Fibroblast of villous mesenchyme (primary cell): ENCODE measurements around the gene LSP1. TPM values are rescaled to one million over a fixed set of nuclear protein-coding genes. Genes with fewer than 3 reads are reported as not detected.

Source experiments
- DNase-seq: peaks from one replicate; pipeline ENCODE4 v3.0.0-alpha.2; 2010; ENCODE audit warnings: low read depth
- H3K4me3 ChIP-seq: 2 replicates; pipeline ENCODE4 v1.5.1; 2011; ENCODE audit warnings: low read depth, mild to moderate bottlenecking, low read length
- CTCF ChIP-seq: IDR thresholded peaks from 2 replicates; pipeline ENCODE4 v1.5.1; 2012; ENCODE audit warnings: low read depth, mild to moderate bottlenecking, low read length; ENCODE audit not compliant: insufficient read depth
- total RNA-seq: library from RNA; depleted of rRNA; stranded (reverse); fragments of >200 nt; gene quantifications from 2 replicates; pipeline ENCODE4 v1.2.3, GENCODE V29; 2012

The LSP1 gene
- total RNA-seq, 1 donor: not detected

- H3K4me3 ChIP-seq: no peak overlapping the region
- TF ChIP-seq CTCF: no peak
- DNase-seq: no peak
Measured at GRCh38 chr11:1858154-1858553, 5.3 kb downstream of the LSP1 start.

- DNase-seq: no peak
- TF ChIP-seq CTCF: no peak
- H3K4me3 ChIP-seq: no peak overlapping the region
Measured at GRCh38 chr11:1858576-1858975, 5.7 kb downstream of the LSP1 start.

- no peak overlapping the region for H3K4me3 ChIP-seq
- no peak for TF ChIP-seq CTCF
- no peak for DNase-seq
Measured at GRCh38 chr11:1859004-1859403, 6.1 kb downstream of the LSP1 start.

GRCh38 chr11:1860108-1860507 is 7.2 kb downstream of the LSP1 start:
- no peak for DNase-seq
- no peak overlapping the region for H3K4me3 ChIP-seq
- TF ChIP-seq CTCF: no peak

GRCh38 chr11:1861435-1862411 is 8.8 kb downstream of the LSP1 start:
- TF ChIP-seq CTCF: no peak
- no peak overlapping the region for H3K4me3 ChIP-seq
- DNase-seq: no peak

GRCh38 chr11:1862588-1863351 is 9.9 kb downstream of the LSP1 start:
- peak; percentile 70 for DNase-seq
- TF ChIP-seq CTCF: no peak
- no peak overlapping the region for H3K4me3 ChIP-seq
